Small intestine (tissue), 7 donors: ENCODE results near the gene RASGRP3. TPM values are rescaled to one million over a fixed set of nuclear protein-coding genes. Genes with fewer than 3 reads are reported as not detected.
A peak's percentile ranks its signal among the peaks of the same experiment; 100 is the strongest.

Experiments
- DNase-seq, 2 donors: peaks; one replicate each; pipeline versions ENCODE4 v3.0.0 to v3.0.0-alpha.2; 2013
- FAIRE-seq: peaks from 2 replicates; lab custom pipeline; 2012; peaks lifted over from hg19 to GRCh38; lab: Jason Lieb, UNC
- H3K27ac ChIP-seq, 3 donors: one replicate each; pipeline ENCODE4 v1.5.1; 2013; ENCODE audit warnings: low read length in 2 of 3, mild to moderate bottlenecking in 2 of 3, control low read depth in 1 of 3, inconsistent platforms in 1 of 3, low read depth in 1 of 3, moderate library complexity in 1 of 3
- H3K27me3 ChIP-seq, 3 donors: one replicate each; pipeline ENCODE4 v1.6.1; 2013; ENCODE audit warnings: low read length in 3 of 3, inconsistent platforms in 1 of 3; ENCODE audit not compliant: control insufficient read depth in 3 of 3, insufficient read depth in 3 of 3
- H3K36me3 ChIP-seq, 3 donors: one replicate each; pipeline ENCODE4 v1.6.1; 2013; ENCODE audit warnings: low read length in 3 of 3, inconsistent platforms in 1 of 3, low read depth in 1 of 3, mild to moderate bottlenecking in 1 of 3, moderate library complexity in 1 of 3; ENCODE audit not compliant: control insufficient read depth in 3 of 3, insufficient read depth in 2 of 3
- H3K4me1 ChIP-seq, 3 donors: one replicate each; pipeline ENCODE4 v1.6.1; 2013; ENCODE audit warnings: low read length in 2 of 3, inconsistent platforms in 1 of 3, low read depth in 1 of 3, mild to moderate bottlenecking in 1 of 3, moderate library complexity in 1 of 3; ENCODE audit not compliant: control insufficient read depth in 3 of 3, insufficient read depth in 2 of 3
- H3K4me3 ChIP-seq, 3 donors: one replicate each; pipeline ENCODE4 v1.5.1; 2013; ENCODE audit warnings: low read length in 3 of 3, control low read depth in 1 of 3, inconsistent platforms in 1 of 3, low read depth in 1 of 3, mild to moderate bottlenecking in 1 of 3, moderate library complexity in 1 of 3
- H3K9me3 ChIP-seq, 2 donors: one replicate each; pipeline ENCODE4 v1.6.1; 2013; ENCODE audit warnings: low read depth in 1 of 2, low read length in 1 of 2; ENCODE audit not compliant: control insufficient read depth in 2 of 2, insufficient read depth in 1 of 2
- WGBS, 3 donors: extraction: QIAGEN DNeasy Blood & Tissue Kit; methylation state at CpG; one replicate each; pipeline ENCODE4 v1.1.7; 2013; 5-methylcytosine and 5-hydroxymethylcytosine counted together
- polyA plus RNA-seq, 4 donors: library from polyadenylated mRNA; stranded (reverse) in 3 of 4; unstranded in 1 of 4; fragments of 200-250 nt in 3 of 4; fragments of 120-200 nt in 1 of 4; gene quantifications; one replicate each; pipeline versions ENCODE4 v1.2.1 to v1.2.3, GENCODE V29; 2013
- donor health status: healthy with polysubstance abuse.
- donor health status: control.
- donor health status: control.
- donor health status: Bipolar disorder and iron deficiency.
- donor health status: healthy.

Gene RASGRP3
- polyA plus RNA-seq, 4 donors: 1.6 to 7.9 (median 3.9) TPM

GRCh38 chr2:33516456-33516995 lies 40.1 kb downstream of the RASGRP3 start:
- H3K4me1 ChIP-seq: no peaks in the 10 kb centered on the region
- H3K27ac ChIP-seq: no peak overlapping the region
- WGBS, 3 donors: 70 to 94% (median 90%) methylated on average over 2 of the region's 2 CpGs
- no peak overlapping the region for H3K4me3 ChIP-seq
- no peaks in the 10 kb centered on the region for H3K9me3 ChIP-seq
- DNase-seq (no peak), FAIRE-seq (no peak)
- no peaks in the 10 kb centered on the region for H3K27me3 ChIP-seq
- H3K36me3 ChIP-seq: no peaks in the 10 kb centered on the region

GRCh38 chr2:33518200-33518599 lies 41.8 kb downstream of the RASGRP3 start:
- H3K4me3 ChIP-seq: no peak overlapping the region
- H3K27ac ChIP-seq: no peak overlapping the region
- FAIRE-seq (no peak), DNase-seq (no peak)
- 65 to 97% (median 91%) methylated on average over 2 of the region's 2 CpGs for WGBS, 3 donors
- H3K36me3 ChIP-seq: no peaks in the 10 kb centered on the region
- H3K4me1 ChIP-seq: no peaks in the 10 kb centered on the region
- no peaks in the 10 kb centered on the region for H3K27me3 ChIP-seq
- no peaks in the 10 kb centered on the region for H3K9me3 ChIP-seq

- FAIRE-seq (no peak), DNase-seq (no peak)
- H3K4me3 ChIP-seq: no peak overlapping the region
- H3K4me1 ChIP-seq: no peaks in the 10 kb centered on the region
- no peaks in the 10 kb centered on the region for H3K27me3 ChIP-seq
- 81 to 83% (median 82%) methylated on average over 1 of the region's 1 CpG for WGBS, 3 donors
- no peaks in the 10 kb centered on the region for H3K9me3 ChIP-seq
- H3K36me3 ChIP-seq: no peaks in the 10 kb centered on the region
- no peak overlapping the region for H3K27ac ChIP-seq
These were observed 42.5 kb downstream of the RASGRP3 start for GRCh38 chr2:33518929-33519328.

GRCh38 chr2:33521791-33522281 lies 45.4 kb downstream of the RASGRP3 start:
- Histone ChIP-seq H3K27ac (no peak overlapping the region), H3K4me3 (no peak overlapping the region), H3K9me3 (no peaks in the 10 kb centered on the region), H3K36me3 (no peaks in the 10 kb centered on the region), H3K27me3 (no peaks in the 10 kb centered on the region), H3K4me1 (no peaks in the 10 kb centered on the region)
- WGBS, 3 donors: 58 to 73% (median 68%) methylated on average over 1 of the region's 1 CpG
- no peak for DNase-seq
- no peak for FAIRE-seq

- DNase-seq (no peak), FAIRE-seq (no peak)
- no peak overlapping the region for H3K27ac ChIP-seq
- no peak overlapping the region for H3K4me3 ChIP-seq
- WGBS, 3 donors: 67 to 71% (median 70%) methylated on average over 4 of the region's 4 CpGs
- H3K4me1 ChIP-seq: no peaks in the 10 kb centered on the region
- no peaks in the 10 kb centered on the region for H3K27me3 ChIP-seq
- H3K9me3 ChIP-seq: no peaks in the 10 kb centered on the region
- no peaks in the 10 kb centered on the region for H3K36me3 ChIP-seq
These were observed 46.1 kb downstream of the RASGRP3 start for GRCh38 chr2:33522576-33522975.

- Histone ChIP-seq H3K27ac (no peak overlapping the region), H3K27me3 (no peaks in the 10 kb centered on the region), H3K9me3 (no peaks in the 10 kb centered on the region), H3K4me1 (no peaks in the 10 kb centered on the region), H3K36me3 (no peaks in the 10 kb centered on the region), H3K4me3 (no peak overlapping the region)
- 78 to 90% (median 90%) methylated on average over 5 to 6 of the region's 6 CpGs for WGBS, 3 donors
- DNase-seq (no peak), FAIRE-seq (no peak)
These were observed 49.2 kb downstream of the RASGRP3 start for GRCh38 chr2:33525666-33526065.

- WGBS, 3 donors: 28 to 57% (median 56%) methylated on average over 2 of the region's 2 CpGs
- H3K4me3 ChIP-seq: no peak overlapping the region
- H3K27ac ChIP-seq: no peak overlapping the region
- H3K36me3 ChIP-seq: no peaks in the 10 kb centered on the region
- DNase-seq: no peak
- no peaks in the 10 kb centered on the region for H3K9me3 ChIP-seq
- H3K27me3 ChIP-seq: no peaks in the 10 kb centered on the region
- no peak for FAIRE-seq
- no peaks in the 10 kb centered on the region for H3K4me1 ChIP-seq
These were observed 49.7 kb downstream of the RASGRP3 start for GRCh38 chr2:33526132-33526531.

- Histone ChIP-seq H3K4me3 (no peak overlapping the region), H3K27me3 (no peaks in the 10 kb centered on the region), H3K36me3 (no peaks in the 10 kb centered on the region), H3K4me1 (no peaks in the 10 kb centered on the region), H3K27ac (no peak overlapping the region), H3K9me3 (no peaks in the 10 kb centered on the region)
- FAIRE-seq: no peak
- DNase-seq: no peak
- 94 to 98% (median 95%) methylated on average over 5 of the region's 5 CpGs for WGBS, 3 donors
These were observed 50.5 kb downstream of the RASGRP3 start for GRCh38 chr2:33526921-33527320.

- Histone ChIP-seq H3K4me1 (no peaks in the 10 kb centered on the region), H3K27me3 (no peaks in the 10 kb centered on the region), H3K27ac (peak overlapping the region in 1 of 3 donors; percentile 34), H3K4me3 (no peak overlapping the region), H3K9me3 (no peaks in the 10 kb centered on the region), H3K36me3 (no peaks in the 10 kb centered on the region)
- WGBS, 3 donors: 88 to 95% (median 92%) methylated on average over 2 of the region's 2 CpGs
- no peak for DNase-seq
- no peak for FAIRE-seq
These were observed 52.0 kb downstream of the RASGRP3 start for GRCh38 chr2:33528441-33528950.
